ENCODE data around the gene DDX3X. TPM values are rescaled to one million over a fixed set of nuclear protein-coding genes. Genes with fewer than 3 reads are reported as not detected.

The DDX3X gene
- total RNA-seq, 3 donors from 2014 or later, result 208 to 256 (median 250) TPM

DNA sequence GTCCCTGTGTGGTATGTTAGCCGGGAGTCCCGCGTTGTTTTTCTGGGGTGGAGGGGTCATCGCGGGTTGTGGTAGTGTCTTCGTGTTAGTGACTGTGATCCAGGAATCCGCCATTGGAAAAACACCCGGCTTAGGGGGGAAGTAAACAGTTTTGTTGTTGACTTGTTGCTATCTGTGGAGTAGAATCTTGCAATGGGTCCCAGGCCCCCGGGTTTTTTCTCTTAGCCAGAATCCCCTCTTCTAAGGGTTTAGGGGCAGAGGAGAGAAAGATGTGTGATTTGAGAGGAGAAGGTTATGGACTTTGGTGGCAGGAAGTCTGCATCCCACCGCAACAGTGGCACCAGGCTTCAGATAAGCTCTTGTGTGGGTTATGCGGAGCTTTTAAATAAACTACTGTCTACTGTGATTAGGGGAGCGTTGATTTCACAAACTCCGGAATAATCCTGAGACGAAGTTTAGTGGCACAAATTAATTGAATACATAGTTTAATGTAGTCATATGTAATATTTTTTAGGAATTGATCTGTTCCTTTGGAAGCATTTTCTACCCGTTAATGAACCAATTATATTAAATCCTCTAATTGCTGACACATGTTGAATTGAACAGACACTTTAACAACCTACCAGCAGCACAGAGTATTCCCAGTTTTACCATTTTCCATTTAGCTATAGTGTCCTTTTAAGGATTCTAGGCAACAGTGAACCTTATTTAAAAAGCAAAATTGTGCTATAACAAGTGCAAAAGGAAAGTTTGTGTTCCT, 1.4 kb downstream of the DDX3X start:
- H3K36me3 ChIP-seq (ENCODE audit: low read depth), result no peaks in the 10 kb centered on the region
- intact Hi-C loops (cut with DNase I, micrococcal nuclease), result loop anchor here in 1 of 2 donors (10.0 kb wide), 1 partner anchor 109 kb away; the partner anchor contains the start of gene NYX
- ATAC-seq (no peak), DNase-seq (no peak)
- TF ChIP-seq, protein P1, sequence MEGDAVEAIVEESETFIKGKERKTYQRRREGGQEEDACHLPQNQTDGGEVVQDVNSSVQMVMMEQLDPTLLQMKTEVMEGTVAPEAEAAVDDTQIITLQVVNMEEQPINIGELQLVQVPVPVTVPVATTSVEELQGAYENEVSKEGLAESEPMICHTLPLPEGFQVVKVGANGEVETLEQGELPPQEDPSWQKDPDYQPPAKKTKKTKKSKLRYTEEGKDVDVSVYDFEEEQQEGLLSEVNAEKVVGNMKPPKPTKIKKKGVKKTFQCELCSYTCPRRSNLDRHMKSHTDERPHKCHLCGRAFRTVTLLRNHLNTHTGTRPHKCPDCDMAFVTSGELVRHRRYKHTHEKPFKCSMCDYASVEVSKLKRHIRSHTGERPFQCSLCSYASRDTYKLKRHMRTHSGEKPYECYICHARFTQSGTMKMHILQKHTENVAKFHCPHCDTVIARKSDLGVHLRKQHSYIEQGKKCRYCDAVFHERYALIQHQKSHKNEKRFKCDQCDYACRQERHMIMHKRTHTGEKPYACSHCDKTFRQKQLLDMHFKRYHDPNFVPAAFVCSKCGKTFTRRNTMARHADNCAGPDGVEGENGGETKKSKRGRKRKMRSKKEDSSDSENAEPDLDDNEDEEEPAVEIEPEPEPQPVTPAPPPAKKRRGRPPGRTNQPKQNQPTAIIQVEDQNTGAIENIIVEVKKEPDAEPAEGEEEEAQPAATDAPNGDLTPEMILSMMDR (IDR thresholded peaks at IDR 0.05), result no peak
- peaks cover 2% of the 10 kb centered on the region for H3K4me1 ChIP-seq (ENCODE audit: low read depth)
- no peaks in the 10 kb centered on the region for H3K9me3 ChIP-seq
- H3K4me3 ChIP-seq, result peak overlapping the region; percentile 91

- intact Hi-C loops (cut with DNase I, micrococcal nuclease), result loop anchor here in 1 of 2 donors (10.0 kb wide), 1 partner anchor 109 kb away; the partner anchor contains the start of gene NYX
- Histone ChIP-seq H3K9me3 (no peaks in the 10 kb centered on the region), H3K36me3 (ENCODE audit: low read depth) (no peaks in the 10 kb centered on the region), H3K4me1 (ENCODE audit: low read depth) (peaks cover 2% of the 10 kb centered on the region), H3K4me3 (no peak overlapping the region)
- DNase-seq (no peak), ATAC-seq (no peak)
- TF ChIP-seq, protein P1 (IDR thresholded peaks at IDR 0.05), result no peak
These were observed 2.0 kb downstream of the DDX3X start for GRCh38 chrX:41335958-41336331.

DNA sequence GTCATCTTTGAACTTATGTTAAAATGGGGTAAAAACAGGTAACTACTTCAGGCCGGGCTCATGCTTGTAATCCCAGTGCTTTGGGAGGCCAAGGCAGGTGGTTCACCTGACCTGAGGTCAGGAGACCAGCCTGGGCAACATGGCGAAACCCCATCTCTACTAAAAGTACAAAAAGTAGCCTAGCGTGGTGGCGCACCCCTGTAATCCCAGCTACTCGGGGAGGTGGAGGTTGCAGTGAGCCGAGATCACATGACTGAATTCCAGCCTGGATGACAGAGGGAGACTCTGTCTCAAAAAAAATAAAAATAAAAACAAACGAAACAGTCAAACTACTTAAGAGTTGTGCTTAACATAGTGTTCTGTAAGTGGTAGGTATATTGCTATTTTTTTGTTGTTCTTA, 2.5 kb downstream of the DDX3X start:
- Histone ChIP-seq H3K4me1 (ENCODE audit: low read depth) (peaks cover 2% of the 10 kb centered on the region), H3K4me3 (no peak overlapping the region), H3K36me3 (ENCODE audit: low read depth) (no peaks in the 10 kb centered on the region), H3K9me3 (no peaks in the 10 kb centered on the region)
- DNase-seq (no peak), ATAC-seq (no peak)
- TF ChIP-seq, protein P1 (IDR thresholded peaks at IDR 0.05), result no peak
- intact Hi-C loops (cut with DNase I, micrococcal nuclease), result loop anchor here in 1 of 2 donors (10.0 kb wide), 1 partner anchor 108 kb away; the partner anchor contains the start of gene NYX

DNA sequence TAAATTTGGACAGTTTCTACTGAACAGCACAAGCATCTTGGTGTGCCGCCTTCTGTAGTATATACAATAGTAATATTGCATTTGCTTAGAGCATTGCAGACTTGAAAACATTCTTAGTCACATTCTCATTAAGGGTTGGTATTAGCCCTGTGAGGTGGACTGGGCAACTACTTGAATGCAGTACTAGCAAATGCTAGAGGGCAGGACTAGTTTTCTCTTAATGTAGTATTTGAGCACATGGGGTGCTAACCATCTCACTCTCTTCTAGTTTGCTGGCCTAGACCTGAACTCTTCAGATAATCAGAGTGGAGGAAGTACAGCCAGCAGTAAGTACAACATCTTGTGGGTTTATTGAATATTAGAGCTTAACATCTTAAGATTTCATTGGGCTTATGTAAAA, 3.2 kb downstream of the DDX3X start:
- DNase-seq (no peak), ATAC-seq (no peak)
- no peaks in the 10 kb centered on the region for H3K9me3 ChIP-seq
- peaks cover 2% of the 10 kb centered on the region for H3K4me1 ChIP-seq (ENCODE audit: low read depth)
- H3K4me3 ChIP-seq, result no peak overlapping the region
- H3K36me3 ChIP-seq (ENCODE audit: low read depth), result no peaks in the 10 kb centered on the region
- intact Hi-C loops (cut with DNase I, micrococcal nuclease), result loop anchor here in 1 of 2 donors (10.0 kb wide), 1 partner anchor 108 kb away; the partner anchor contains the start of gene NYX
- TF ChIP-seq, protein P1 (IDR thresholded peaks at IDR 0.05), result no peak

DNA sequence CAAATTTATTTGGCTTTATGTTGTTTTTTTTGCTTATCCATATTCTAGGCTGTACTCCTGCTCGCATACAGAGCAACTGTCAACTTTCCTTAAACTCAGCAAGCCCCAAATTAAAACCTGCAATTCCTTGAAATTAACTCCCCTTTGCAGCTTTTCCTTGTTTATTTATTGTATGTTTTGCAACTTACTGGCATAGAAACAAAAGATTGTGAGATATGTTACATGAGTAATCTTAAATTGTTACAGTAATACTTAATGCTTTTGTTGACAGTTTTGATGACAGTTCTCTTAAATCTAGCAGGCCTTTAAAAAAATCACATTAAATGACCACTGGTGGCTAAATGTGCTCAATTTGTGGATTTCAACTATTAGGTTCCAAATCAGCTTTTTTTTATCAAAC, 4.5 kb downstream of the DDX3X start:
- intact Hi-C loops (cut with DNase I, micrococcal nuclease), result loop anchor here in 1 of 2 donors (10.0 kb wide), 1 partner anchor 106 kb away; the partner anchor contains the start of gene NYX

More for the DNA sequence above, 4.5 kb downstream of the DDX3X start:
- Histone ChIP-seq H3K4me3 (no peak overlapping the region), H3K9me3 (no peaks in the 10 kb centered on the region), H3K36me3 (ENCODE audit: low read depth) (no peaks in the 10 kb centered on the region), H3K4me1 (ENCODE audit: low read depth) (peaks cover 2% of the 10 kb centered on the region)
- no peak for DNase-seq
- TF ChIP-seq, protein P1 (IDR thresholded peaks at IDR 0.05), result no peak
- ATAC-seq, result no peak
